HG02884 (cell line): ENCODE data around the gene LRRC1.
A peak's percentile ranks its signal among the peaks of the same experiment; 100 is the strongest.

Experiments used
- ATAC-seq: cut with Tn5 transposase; IDR thresholded peaks from one replicate; pipeline ENCODE4 v1.9.1; 2021; ENCODE audit warnings: mild to moderate bottlenecking, moderate library complexity; ENCODE audit not compliant: unreplicated experiment

The LRRC1 gene

DNA sequence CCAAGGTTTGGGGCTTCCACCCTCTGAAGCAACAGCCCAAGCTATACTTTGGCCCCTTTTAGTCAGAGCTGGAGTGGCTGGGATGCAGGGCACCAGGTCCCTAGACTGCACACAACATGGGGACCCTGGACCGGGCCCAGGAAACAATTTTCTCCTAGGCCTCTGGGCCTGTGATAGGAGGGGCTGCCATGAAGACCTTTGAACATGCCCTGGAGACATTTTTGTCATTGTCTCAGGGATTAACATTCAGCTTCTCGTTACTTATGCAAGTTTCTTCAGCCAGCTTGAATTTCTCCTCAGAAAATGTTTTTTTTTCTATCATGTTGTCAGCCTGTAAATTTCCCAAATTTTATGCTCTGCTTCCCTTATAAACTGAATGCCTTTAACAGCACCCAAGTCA lies 82.3 kb downstream of the LRRC1 start:
- no peak for ATAC-seq

DNA sequence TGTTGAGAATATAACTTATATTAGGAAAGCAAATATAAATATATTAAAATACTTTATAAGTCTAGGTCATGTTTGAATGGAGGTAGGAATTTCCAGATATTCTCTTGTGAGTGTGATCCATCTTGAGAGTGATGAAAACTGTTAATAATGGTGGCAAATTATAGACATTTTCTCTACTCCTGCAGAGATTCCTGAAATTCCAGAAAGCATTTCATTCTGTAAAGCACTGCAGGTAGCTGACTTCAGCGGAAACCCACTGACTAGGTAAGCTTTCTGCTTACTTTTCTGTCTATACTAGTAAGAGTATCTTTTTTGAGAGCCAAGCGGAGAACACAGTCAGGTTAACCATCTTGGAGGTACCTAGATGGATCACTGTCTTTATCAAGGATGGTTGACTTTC lies 84.0 kb downstream of the LRRC1 start:
- ATAC-seq = no peak

DNA sequence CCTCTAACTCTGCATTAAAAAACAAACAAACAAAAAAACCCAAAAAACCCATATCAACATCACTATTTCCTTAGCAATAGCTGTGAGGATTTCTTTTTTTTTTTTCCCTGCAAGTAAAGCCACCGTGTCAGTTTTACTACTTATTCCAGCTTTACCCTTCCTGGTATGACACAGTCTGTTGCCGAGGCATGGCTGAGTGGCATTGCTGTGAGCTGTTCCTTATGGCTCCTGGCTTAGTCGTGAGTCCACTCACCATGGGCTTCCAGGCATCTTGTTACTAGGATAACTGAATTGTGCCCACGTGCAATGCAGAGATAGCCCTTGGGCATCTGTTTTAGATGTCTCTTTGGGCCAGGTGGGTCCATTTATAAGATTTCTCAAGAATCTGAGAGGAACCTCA lies 84.8 kb downstream of the LRRC1 start:
- ATAC-seq = no peak

DNA sequence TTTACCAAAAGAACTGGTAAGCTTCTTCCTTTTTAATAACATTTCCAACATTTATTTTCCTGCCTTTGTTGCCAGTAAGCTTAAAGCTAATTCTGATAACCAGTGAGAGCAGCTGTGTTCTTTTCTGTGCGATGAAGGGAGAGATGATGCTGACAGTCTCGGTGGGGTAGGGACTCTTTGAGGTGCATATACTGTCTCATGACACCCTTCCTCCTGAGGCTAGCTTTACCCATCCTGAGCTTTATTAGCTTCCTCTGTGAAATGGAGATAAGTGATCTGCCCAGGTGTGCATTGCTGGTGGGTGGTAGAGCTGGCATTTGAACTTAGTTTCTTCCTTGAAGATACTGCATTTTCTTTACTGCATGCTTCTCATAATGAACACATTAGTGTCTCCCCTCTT lies 92.5 kb downstream of the LRRC1 start:
- no peak for ATAC-seq

DNA sequence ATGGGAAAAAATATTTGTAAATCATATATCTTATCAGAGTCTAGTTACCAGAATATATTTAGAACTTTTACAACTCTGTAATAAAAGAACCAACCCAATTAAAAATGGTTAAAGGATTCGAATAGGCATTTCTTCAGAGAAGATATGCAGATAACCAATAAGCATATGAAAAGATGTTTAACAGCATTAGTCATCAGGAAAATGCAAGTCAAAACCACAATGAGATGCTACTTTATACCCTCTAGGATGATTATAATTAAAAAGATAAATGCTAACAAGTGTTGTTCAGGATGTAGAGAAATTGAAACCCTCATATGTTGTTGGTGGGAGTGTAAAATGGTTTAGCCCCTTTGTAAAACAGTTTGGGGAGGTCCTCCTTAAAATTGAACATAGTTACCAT lies 94.1 kb downstream of the LRRC1 start:
- no peak for ATAC-seq

DNA sequence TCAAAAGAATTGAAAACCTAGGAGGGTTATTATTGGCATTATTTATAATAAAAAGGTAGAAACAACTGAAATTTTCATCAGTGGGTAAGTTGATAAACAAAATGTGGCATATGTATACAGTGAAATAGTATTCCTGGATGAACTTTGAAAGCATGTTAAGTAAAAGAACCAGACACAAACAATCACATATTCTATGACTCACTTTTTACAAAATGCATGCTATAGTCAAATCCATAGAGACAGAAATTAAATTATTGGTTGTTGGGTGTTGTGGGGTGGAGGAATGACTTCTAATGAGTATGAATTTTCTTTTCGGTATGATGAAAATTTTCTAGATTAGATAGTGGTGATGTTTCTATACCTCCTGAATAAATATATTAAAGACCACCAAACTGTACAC lies 94.6 kb downstream of the LRRC1 start:
- ATAC-seq = no peak

DNA sequence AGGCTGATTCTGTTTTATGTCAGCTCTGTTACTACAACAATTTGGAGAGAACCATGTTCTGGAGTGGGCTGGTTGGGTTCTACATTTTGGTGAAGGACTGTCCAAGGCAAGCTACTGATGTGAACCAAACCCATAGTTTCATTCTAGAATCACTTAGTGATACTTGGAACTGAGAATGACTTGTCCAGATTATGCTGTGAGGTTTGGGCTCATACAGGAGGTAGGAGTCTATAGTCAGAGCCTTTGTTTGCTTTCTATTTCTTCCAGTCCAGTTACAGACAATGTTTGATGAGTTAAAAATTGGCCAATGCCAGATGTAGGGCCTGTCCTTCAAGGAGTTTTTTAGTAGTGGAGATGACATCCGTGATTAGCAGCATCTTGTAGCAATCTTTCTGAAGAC lies 97.9 kb downstream of the LRRC1 start:
- no peak for ATAC-seq

DNA sequence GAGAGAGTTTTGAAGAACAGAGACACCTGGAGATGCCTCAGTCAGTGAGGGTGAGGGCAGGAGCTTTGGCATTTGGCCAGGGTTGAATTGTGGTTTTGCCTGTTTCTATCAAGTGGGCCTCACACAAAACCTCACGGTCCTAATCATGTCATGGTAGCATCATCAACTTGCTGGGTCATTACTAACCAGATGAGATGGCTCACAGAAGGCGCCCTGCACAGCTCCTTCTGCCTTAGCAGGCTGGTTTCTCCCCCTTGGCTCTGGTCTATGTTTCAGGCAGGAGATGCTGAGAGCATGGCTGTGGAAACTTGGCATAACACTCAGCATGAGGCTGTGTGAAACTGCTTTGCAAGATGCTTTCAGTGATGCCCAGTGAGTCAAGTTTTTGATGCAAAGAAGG lies 99.3 kb downstream of the LRRC1 start:
- ATAC-seq = peak; percentile 53

DNA sequence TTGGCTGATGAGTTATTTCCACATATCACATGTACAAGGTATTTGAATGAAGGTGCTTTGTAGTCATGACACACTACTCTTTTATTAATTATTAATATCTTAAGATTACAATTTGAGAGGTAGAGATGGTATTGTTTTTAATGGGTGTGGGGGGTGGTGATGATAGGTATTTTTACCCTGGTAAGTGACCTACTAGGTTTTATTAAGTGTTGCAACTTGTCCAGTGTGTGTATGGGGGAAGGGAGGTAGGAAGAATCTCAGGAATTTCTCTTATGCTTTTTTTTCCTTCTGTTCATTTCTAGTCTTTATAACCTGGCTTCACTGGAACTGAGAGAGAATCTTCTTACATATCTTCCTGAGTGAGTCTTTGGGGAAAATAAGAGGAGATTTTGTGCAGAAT lies 101.4 kb downstream of the LRRC1 start:
- ATAC-seq = no peak

DNA sequence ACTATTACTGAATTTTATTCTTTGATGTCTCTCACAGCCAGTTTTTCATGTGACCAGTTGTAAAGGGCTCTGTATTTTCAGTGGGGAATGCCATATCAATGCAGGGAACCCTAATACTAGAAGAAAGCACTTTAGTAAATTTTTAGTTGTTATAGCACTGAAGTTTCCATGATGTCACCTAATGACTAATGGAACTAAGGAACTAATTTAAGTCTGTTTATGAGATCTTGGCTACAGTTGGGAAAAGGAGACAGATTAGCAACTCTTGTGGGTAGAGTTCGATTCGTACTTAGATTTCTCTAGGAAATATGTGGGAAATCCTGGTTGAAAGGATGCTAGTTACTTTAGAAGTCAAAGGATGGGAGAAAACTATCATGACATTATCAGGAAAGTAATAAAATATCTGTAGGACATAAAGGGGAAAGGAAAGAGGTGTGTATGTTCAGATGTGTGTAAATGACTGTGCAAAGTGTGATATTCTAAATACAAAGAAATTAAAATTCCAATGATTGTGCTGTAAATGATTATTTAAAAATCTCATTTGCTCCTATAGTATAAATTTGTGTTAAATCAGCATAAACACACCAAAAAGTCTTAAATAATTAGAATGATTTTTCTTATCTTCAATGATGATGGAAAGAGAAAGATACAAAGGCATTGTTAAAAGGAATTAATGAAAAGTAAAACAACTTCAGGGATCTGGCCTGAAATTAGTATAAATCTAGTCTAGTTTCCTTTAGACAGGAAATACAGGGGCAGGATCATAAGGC lies 103.4 kb downstream of the LRRC1 start:
- no peak for ATAC-seq

DNA sequence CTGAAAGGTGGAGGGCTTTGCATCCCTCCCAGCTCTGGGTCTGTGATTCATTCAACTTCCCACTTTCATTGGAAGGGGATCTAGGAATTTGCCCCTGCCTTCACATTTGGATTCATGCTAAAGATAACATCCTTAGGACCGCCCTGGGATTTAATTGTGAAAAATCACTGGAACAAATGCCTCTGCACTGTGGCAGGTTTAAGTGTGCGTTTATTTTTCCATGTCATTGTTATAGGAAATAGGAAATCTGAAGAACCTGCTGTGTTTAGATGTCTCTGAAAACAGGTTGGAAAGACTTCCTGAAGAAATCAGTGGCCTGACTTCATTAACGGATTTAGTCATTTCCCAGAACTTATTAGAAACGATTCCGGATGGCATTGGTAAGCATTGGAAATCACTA lies 104.7 kb downstream of the LRRC1 start:
- no peak for ATAC-seq

DNA sequence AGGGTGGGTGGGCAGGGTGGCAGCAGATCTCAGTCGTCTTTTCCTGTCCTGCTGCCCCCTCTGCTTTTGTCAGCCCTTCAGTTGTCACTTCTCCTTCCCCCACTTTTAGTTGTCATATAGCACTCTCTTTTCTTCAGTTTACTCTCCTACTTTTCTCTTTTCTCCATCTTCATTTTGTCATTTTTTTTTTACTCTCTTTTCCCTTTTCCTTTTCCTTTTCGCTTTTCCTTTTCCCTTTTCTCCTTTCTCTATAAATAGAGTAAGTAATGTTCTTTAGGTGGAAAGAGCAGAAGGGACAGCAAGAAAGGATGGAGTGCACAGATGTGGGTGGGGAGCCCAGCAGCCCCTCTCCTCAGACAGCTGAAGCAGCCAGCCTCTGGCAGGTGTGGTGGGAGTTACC lies 108.6 kb downstream of the LRRC1 start:
- ATAC-seq = no peak

DNA sequence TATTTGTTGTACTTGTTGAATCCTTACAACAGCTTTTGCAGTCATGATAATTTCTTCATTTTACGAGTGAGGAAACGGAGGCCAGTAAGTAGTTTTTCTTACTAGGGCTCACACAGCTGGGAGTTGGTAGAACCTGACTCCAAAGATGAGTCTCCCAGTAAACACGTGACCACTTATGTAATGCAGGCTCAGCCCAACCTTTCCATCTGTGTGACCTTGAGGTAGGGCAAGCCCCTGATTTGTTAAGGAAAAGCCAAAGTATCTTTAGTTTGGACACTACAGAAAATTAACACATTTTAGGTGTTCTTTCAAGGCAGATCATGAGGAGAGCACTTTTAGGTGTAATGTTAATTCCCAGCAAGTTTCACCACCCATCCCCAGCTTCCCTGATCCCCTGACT lies 111.3 kb downstream of the LRRC1 start:
- no peak for ATAC-seq

DNA sequence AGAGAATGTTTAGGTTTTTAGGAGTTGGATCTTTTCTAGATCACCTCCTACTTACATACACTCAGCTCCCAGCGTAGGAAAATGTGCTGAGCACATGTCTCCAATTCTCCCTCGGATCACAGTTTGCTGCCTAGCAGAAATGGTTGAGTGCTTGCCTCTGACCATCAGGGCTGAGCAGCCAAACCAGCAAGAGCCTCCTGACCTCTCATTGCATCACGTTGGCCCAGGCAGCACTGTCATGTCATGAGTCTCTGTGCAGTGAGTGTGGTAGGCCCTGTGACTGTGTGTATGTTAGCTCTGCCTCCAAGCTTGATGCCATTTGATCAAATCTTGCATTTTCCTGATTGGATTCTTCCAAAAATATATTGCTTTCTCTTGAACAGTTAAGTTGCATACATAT lies 112.0 kb downstream of the LRRC1 start:
- ATAC-seq = no peak

DNA sequence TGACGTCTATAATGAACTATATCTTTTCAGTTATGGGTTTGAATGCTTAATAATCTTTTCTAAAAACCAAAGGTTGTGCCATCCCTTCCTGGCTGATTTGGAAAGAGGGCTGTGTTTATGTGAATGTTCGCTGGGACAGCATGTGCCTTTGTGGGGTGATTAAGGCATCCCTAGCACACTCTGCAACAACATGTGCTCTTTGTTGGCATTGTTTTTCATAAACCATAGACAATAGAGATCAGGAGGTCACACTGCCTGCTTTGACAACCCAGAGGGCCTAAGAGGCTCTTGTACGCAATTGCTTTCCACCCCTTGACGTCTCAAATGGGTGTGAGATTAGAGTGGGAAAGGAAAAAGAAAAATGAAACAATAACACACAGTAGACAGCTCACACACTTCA lies 116.0 kb downstream of the LRRC1 start:
- ATAC-seq = no peak

DNA sequence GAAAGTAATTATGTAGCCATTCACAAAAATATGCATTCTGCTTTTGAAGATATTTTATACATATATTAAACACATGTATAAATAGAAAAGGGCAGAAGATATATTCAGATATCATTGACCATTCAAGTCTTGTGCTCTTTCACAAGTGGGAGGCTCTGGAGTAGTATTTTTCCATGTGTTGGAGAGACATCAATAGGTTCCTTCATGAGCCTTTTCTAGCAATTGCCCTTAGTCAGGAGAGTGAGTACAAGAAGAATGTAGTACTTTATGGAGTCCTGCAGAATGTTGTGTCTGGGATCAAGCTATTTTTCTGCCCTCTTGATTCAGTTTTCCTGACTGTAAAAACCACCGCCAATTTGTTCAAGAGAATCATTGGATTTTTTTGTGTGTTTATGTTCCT lies 117.9 kb downstream of the LRRC1 start:
- no peak for ATAC-seq

DNA sequence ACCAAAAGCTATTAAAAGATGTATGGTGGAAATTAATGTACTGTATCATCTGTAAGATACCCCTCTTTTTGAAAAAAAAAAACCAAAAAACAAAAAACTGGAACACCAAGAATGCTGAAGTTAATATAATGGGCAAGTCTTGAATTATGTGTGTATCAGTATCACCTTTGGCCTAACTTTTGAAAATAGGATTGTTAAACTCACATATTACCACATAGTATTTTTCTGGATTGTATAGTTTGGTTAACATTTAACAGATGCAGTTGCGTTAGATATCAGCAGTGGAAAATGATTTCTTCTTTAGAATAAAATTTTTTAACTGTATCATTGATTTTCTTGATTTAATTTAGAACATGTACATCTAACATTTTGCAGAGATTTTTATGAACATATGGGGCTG lies 118.5 kb downstream of the LRRC1 start:
- ATAC-seq = no peak

DNA sequence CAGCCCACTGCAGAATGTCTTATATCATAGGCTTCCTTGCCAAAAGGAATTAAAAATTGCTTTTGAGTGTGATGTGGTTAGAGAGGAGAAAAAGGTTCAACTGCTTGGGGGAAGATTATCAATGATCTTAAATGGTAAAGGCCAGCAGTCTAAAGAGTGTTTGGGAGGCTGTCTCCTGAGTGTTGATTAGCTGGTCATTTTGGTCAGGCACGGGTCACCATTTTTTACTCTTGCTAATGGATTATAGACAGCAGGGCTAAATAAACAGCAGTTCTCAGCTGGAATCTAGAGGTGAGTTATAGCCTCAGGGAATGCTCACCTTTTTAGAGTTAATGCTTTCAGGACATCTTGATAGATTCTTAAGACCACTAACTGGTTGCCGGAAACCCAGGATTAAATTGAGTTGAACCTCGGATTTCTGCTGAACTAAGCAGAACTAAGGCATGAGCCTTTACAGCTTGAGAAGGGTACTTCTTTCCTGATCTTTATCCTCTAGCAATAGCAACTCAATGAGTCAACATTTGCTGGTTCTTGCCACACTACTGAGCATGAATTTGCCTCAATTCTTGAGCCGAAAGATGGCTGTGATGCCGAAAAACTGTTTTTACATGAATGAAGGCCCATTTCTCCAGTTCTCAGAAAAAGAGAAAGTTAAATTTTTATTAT lies 120.4 kb downstream of the LRRC1 start:
- ATAC-seq = no peak

DNA sequence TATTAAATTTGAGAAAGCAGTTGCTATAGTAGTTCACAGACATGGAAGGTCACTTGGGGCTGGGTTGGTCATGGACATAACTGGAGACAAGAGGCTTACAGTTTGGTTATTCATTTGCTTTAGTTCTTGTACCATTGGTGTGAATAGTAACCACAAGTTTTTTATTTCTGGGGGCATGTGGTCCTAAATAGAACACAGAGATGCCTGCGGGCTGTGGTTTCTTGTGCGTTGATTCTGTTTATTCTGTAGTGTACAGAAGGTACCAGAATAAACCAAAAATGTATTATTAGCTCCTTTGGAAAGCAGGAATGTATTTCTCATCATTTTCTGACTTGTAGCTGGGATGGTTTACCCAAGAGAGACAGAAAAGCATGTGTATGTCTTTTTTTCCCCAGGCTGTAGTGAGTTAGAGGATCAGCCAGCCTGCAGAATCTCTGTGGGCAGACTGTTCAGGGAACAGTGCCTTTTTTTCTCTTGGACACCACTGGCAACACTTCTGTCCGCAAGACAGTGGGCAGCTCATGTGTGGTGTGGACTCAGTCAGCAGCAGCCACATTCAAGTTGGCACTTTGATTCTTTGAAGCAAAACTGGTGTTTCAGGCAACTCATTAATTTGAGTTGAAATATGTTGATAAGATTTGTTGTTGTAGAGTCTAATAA lies 122.1 kb downstream of the LRRC1 start:
- ATAC-seq = no peak

DNA sequence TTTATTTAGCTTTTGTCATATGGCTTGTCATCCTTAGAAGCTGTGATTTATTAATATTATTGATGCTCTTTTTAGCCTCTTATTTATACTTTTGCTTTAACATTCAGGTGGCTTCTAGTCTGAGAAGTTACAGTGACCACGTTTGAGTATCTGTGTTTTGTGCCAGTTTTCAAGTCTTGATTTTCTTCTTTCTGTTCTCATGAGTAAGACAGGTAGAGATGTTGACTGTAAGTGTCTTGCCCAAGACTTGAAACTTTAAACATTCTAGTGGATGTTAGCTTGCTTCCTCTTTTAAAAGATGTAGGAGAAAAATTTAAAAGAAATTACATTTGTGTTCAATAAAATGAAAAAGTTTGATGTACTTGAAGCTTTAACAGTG lies 122.6 kb downstream of the LRRC1 start:
- no peak for ATAC-seq

DNA sequence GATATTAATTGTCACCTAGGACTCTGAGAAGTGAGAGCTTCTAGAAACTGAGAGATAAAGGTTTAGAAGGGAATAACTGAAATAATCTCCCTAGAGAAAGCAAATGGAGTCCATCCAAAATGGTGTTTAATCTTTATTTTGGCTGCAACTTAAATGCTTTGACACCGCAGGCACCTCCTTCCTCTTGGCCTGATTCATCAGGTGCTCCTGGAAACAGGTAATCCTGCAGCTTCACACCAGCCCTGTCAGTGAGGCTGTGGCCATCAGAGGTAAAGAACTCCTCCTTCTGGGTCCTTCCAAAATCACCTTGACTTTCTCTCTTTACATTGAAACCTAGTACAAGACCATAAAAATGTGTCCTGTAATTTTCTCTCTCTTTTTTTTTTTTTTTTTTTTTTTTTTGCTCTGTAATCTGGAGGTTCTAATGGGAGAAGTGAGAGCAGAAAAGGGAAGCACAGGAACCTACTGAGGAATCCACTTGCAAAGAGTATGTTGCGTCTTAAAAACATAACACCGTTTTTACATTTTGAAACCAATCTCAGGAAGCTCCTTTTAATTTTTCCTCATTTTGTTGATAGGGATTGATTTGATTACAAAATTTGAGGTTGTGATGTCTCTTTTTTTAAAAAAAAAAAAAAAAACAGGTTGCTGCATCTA lies 124.2 kb downstream of the LRRC1 start:
- no peak for ATAC-seq

DNA sequence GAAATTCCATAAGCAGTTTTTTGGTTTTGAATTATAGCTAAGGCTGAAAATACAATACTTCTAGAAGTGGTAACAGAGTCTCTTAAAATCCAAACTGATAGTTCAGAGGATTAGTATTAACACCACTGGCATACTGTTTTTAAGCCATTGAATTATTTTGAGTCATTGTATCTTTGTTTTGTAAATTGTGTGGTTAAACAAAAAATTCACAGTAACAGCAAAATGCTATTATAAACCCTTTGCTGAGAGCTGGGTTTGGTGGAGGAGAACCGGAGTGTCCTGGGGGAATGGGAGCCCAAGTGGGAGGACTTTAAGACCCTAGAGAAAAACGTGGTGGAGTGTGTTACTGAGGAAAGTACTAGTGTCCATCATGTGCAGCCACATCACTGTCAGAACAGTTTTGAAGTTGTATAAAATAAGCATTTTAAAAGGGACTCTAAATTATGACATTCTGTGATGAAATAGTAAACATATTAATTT lies 125.1 kb downstream of the LRRC1 start:
- ATAC-seq = no peak
